COLO829 (cell line): ENCODE data around the gene TFCP2.
A peak's percentile ranks its signal among the peaks of the same experiment; 100 is the strongest.

Experiments
- DNase-seq: peaks from one replicate; pipeline ENCODE4 v3.0.0; 2012; ENCODE audit warnings: low spot score

The TFCP2 gene

GRCh38 chr12:51156245-51156765, 16.6 kb downstream of the TFCP2 start:
- DNase-seq, result no peak

- no peak for DNase-seq
Measured at GRCh38 chr12:51152953-51153352, 20.0 kb downstream of the TFCP2 start.

GRCh38 chr12:51150777-51151176, 22.2 kb downstream of the TFCP2 start:
- DNase-seq, result no peak

GRCh38 chr12:51147309-51147708, 25.6 kb downstream of the TFCP2 start:
- DNase-seq, result no peak

GRCh38 chr12:51139292-51139844, 33.6 kb downstream of the TFCP2 start:
- no peak for DNase-seq

GRCh38 chr12:51132693-51133092, 40.2 kb downstream of the TFCP2 start:
- DNase-seq, result no peak

GRCh38 chr12:51131745-51132521, 41.0 kb downstream of the TFCP2 start:
- no peak for DNase-seq

GRCh38 chr12:51128919-51129318, 44.0 kb downstream of the TFCP2 start:
- DNase-seq, result no peak

GRCh38 chr12:51127050-51127729, 45.7 kb downstream of the TFCP2 start:
- DNase-seq, result no peak

GRCh38 chr12:51126297-51126696, 46.6 kb downstream of the TFCP2 start:
- DNase-seq, result no peak

GRCh38 chr12:51124504-51124903, 48.4 kb downstream of the TFCP2 start:
- no peak for DNase-seq

- DNase-seq, result no peak
Measured at GRCh38 chr12:51122844-51123243, 50.1 kb downstream of the TFCP2 start.

- no peak for DNase-seq
Measured at GRCh38 chr12:51118706-51119105, 54.2 kb downstream of the TFCP2 start.

GRCh38 chr12:51115533-51115932, 57.4 kb downstream of the TFCP2 start:
- peak; percentile 43 for DNase-seq

- no peak for DNase-seq
Measured at GRCh38 chr12:51108136-51108535, 64.8 kb downstream of the TFCP2 start.

- no peak for DNase-seq
Measured at GRCh38 chr12:51103977-51104376, 69.0 kb downstream of the TFCP2 start.

GRCh38 chr12:51098611-51099010, 74.3 kb downstream of the TFCP2 start:
- DNase-seq, result no peak

GRCh38 chr12:51090705-51091229, 82.2 kb downstream of the TFCP2 start:
- DNase-seq, result no peak

GRCh38 chr12:51087818-51088217, 85.1 kb downstream of the TFCP2 start:
- no peak for DNase-seq

- DNase-seq, result no peak
Measured at GRCh38 chr12:51086933-51087332, 86.0 kb downstream of the TFCP2 start.

- no peak for DNase-seq
Measured at GRCh38 chr12:51085757-51086156, 87.2 kb downstream of the TFCP2 start.

- DNase-seq, result peak; percentile 87
Measured at GRCh38 chr12:51083126-51083833, 89.7 kb downstream of the TFCP2 start, which contains the start of gene CSRNP2. Gene CSRNP2, minus strand, starts transcription at chr12:51083596. Its CDS starts 7,035 bp downstream, at chr12:51076561.
